Mesodermal cell (in vitro differentiated cells): Measurements from ENCODE around the gene EPAS1.
"Not testable (repeated sequence)": the region's sequence is repeated elsewhere in the genome, so short reads cannot be mapped to it uniquely, and the experiment has no call there.

ENCODE experiments used
- H3K27ac ChIP-seq: 2 replicates; pipeline ENCODE4 v1.7.0; 2013; ENCODE audit warnings: mild to moderate bottlenecking, low read depth, low read length, moderate library complexity; ENCODE audit not compliant: severe bottlenecking
- H3K36me3 ChIP-seq: 2 replicates; pipeline ENCODE4 v1.7.1; 2013; ENCODE audit warnings: mild to moderate bottlenecking, low read length, moderate library complexity; ENCODE audit not compliant: control insufficient read depth, insufficient read depth
- H3K4me1 ChIP-seq: one replicate; pipeline ENCODE4 v1.7.1; 2013; ENCODE audit warnings: mild to moderate bottlenecking, low read length; ENCODE audit not compliant: insufficient read depth, control insufficient read depth, poor library complexity, severe bottlenecking
- H3K4me3 ChIP-seq: 2 replicates; pipeline ENCODE4 v1.7.0; 2013; ENCODE audit warnings: low read length, control low read depth, mild to moderate bottlenecking; ENCODE audit not compliant: insufficient read depth, poor library complexity, severe bottlenecking; ENCODE audit errors: extremely low read depth
- H3K9me3 ChIP-seq: 2 replicates; pipeline ENCODE4 v1.7.1; 2013; ENCODE audit warnings: mild to moderate bottlenecking, low read length, moderate library complexity; ENCODE audit not compliant: control insufficient read depth
- WGBS, 2 experiments: methylation state at CpG; one replicate each; pipeline ENCODE4 v1.1.5; 2013; ENCODE audit warnings: missing lambda C conversion rate in 2 of 2; ENCODE audit not compliant: insufficient coverage in 2 of 2; 5-methylcytosine and 5-hydroxymethylcytosine counted together

Gene EPAS1

DNA sequence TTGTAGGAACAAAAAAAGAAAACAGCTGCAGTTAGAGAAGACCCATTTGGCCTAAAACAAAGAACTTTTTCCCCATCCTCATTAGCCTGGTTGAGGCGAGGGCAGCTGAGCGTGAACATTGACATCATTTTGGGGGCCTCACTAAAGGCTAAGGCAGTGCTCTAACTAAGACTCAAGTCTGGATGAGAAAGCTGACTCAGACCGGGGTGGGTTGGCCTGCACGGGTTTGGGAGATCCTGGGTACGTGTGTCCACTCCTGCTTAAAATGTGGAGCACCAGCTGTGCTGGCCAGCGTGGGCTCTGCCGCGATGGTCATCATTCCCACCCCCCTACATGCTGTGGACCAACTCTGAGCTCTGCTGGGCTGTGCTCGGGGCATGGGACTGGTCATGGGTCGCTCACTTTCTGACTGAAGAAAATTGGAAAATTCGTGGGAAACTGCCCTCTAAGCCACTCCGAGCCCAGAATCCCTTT is 96.2 kb downstream of the EPAS1 start:
- no peak overlapping the region for H3K4me3 ChIP-seq
- no peaks in the 10 kb centered on the region for H3K4me1 ChIP-seq
- no peaks in the 10 kb centered on the region for H3K36me3 ChIP-seq
- WGBS, 2 experiments, result 92 to 95% methylated on average over 8 to 10 of the region's 12 CpGs
- H3K27ac ChIP-seq, result no peak overlapping the region
- H3K9me3 ChIP-seq, result no peaks in the 10 kb centered on the region

DNA sequence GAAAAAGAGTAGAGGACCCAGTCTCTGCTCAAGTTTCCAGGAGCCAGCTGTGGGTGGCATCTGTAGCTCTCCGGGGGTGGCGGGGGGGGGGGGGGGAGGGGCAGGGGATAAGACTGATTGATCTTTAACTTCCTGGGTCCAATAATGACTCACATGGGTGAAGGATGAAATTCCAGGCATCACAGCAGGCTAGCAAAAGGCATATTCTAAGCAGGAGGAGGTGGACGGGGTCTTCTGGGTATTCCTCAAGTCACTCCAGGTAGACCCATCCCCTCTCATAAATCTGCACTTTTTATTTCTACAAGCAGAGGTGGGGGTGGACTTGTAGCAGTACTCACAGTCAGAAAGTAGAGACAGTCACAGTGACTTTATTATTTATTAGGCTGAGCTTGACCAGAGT is 96.7 kb downstream of the EPAS1 start:
- no peak overlapping the region for H3K27ac ChIP-seq
- H3K4me1 ChIP-seq, result no peaks in the 10 kb centered on the region
- no peaks in the 10 kb centered on the region for H3K36me3 ChIP-seq
- WGBS, 2 experiments, result no CpG with 5 or more reads among the region's 3 CpGs
- H3K4me3 ChIP-seq, result no peak overlapping the region
- H3K9me3 ChIP-seq, result no peaks in the 10 kb centered on the region

DNA sequence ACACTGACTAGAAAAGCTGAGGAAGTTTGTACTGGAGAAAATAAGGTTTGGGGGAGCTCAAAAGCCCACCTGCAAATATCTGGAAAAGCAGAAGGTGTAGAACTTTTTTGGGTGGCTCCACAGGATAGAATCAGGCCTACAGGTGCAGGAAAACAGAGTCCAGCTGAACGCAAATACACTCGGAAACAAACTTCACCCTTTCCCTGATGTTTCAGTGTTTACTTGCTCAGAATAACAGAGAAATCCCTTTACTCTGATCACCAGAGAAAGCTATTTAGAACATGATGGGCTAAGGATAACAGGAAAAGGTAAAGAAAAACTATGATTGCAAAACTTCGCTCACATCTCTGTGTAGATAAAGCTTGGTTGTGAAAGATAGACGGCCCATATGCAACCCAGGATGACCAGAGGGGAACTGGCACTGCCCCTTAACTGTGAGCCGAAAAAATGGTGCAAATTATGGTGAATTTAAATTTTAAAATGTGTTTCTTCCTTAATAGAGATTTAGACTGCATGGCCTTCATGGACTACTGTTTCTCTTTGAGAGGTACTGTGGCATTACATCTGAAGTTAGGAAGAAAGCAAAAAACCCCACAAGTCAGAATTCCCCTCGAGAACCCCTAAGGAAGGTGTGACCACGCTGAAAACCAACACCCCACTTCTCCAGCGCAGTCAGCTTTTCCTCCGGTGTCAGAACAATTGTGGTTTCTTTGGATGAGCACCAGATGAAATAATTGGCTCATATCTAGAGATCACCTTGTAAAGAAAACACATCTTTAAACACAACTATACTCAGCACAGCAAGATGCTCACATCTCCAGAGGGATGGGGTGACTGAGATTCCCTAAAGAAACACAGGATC is 97.7 kb downstream of the EPAS1 start:
- Histone ChIP-seq H3K9me3 (no peaks in the 10 kb centered on the region), H3K27ac (no peak overlapping the region), H3K4me1 (no peaks in the 10 kb centered on the region), H3K4me3 (no peak overlapping the region), H3K36me3 (no peaks in the 10 kb centered on the region)
- WGBS, 2 experiments, result 84 to 94% methylated on average over 3 to 4 of the region's 9 CpGs

DNA sequence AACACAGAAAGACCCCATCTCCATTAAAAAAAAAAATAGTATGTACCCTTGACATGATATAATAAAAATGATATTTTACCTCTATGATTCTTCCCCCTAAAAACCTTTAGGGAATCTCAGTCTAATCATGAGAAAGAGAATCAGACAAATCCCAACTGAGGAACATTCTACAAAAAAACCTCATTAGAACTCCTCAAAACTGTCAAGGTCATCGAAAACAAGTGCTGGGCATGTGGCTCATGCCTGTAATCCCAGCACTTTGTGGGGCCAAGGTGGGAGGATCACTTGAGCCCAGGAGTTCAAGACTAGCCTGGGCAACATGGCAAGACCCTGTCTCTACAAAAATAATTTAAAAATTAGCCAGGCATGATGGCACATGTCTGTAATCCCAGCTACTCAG is 98.5 kb downstream of the EPAS1 start:
- 78 to 91% methylated on average over 1 of the region's 1 CpG for WGBS, 2 experiments
- H3K4me3 ChIP-seq, result not testable (repeated sequence)

DNA sequence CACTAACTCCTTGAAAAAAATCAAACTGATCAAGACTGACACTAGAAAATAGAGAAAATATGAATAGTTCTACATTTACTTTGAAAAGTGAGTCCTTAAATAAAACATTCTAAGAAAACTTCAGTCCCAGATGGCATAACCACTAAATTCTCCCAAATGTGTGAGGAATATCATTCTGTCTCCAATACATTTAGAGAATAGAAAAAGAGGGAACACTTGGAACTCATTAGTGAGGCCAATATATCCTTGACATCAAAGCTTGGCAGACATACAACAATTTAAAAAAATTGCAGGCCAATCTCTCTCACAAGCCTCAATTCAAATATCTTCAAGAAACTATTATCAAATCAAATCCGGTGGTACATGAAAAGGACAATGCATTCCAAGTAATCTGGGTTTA is 102.8 kb downstream of the EPAS1 start:
- Histone ChIP-seq H3K36me3 (no peaks in the 10 kb centered on the region), H3K27ac (no peak overlapping the region), H3K9me3 (no peaks in the 10 kb centered on the region), H3K4me1 (no peaks in the 10 kb centered on the region), H3K4me3 (no peak overlapping the region)
- no CpG with 5 or more reads among the region's 1 CpG for WGBS, 2 experiments

More for the DNA sequence above, 98.5 kb downstream of the EPAS1 start:
- H3K9me3 ChIP-seq, H3K36me3 ChIP-seq, H3K4me1 ChIP-seq, H3K27ac ChIP-seq: not testable (repeated sequence)

DNA sequence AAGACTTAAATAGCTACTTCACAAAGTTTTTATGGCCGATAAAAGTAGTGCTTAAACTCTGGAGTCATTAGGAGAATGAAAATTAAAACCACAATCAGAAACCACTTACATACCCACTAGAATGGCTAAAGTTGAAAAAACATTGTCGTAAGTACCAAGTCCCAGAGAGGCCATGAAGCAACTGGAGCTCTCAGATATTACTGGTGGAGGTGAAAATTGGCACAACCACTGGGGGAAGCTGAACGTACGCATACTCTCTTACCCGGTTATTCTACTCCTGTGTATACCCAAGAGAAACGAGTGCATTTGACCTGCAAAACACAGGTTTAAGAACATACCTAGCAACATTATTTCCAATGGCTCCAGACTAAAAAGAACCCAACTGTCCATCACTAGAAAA is 105.7 kb downstream of the EPAS1 start:
- Histone ChIP-seq H3K4me1 (no peaks in the 10 kb centered on the region), H3K27ac (no peak overlapping the region), H3K9me3 (no peaks in the 10 kb centered on the region), H3K4me3 (no peak overlapping the region), H3K36me3 (no peaks in the 10 kb centered on the region)
- 96 to 100% methylated on average over 3 to 4 of the region's 6 CpGs for WGBS, 2 experiments

DNA sequence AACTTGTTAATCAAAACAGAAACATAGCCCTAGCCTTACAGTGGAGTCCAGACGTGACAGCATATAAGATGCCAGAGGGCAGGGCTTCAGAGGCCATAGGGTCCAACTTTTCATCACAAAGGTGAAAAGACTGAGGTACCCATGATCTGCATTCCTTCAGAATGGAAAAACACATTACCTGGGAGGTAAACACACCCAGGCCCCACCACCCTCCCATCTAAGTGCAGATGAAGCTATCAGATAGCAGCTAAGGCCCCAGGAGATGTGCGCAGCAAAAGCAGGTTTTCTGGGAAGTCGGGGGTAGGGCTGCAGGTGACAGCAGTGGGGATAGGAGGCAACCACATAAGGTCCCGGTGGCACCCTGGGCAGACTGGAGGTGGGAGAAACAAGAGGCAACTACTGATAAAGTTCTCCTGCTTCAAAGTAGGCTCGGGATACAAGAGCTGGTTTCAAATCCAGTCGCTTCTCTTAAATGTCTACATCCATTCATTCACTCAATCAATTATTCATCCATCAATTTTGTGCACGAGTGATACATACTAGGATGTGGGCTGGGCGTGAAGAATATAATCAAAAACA is 107.1 kb downstream of the EPAS1 start:
- Histone ChIP-seq H3K36me3 (no peaks in the 10 kb centered on the region), H3K9me3 (no peaks in the 10 kb centered on the region), H3K4me3 (no peak overlapping the region), H3K27ac (no peak overlapping the region), H3K4me1 (no peaks in the 10 kb centered on the region)
- WGBS, 2 experiments, result 92 to 97% methylated on average over 3 to 4 of the region's 8 CpGs

DNA sequence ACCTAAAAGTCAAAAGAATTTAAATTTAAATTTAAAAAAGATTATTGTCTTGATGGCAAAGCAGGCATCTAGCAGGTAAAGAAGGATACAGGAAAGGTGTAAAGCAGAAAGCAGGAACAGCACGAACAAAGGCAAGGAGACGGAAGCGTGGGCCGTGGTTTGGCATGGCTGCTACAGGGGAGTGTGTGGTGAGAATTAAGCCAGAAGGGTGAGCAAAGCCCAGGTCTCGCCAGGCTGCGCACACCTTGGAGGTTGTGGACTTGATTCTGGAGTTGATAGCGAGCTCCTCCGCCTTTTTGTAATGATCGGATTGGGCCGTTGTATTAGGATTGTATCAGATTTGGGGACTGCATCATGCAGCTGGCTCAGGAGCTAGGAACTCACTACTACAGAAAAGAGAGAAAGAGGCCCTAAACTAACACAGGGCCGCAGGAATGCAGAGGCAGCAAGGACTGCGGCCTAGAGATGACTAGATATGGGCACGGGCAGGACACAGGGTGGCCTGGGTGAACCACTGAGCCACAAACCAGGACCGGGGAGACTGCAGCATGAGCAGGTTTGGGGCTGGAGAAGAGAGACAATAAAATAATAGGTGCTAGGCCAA is 110.7 kb downstream of the EPAS1 start:
- Histone ChIP-seq H3K4me3 (no peak overlapping the region), H3K36me3 (no peaks in the 10 kb centered on the region), H3K4me1 (no peaks in the 10 kb centered on the region), H3K27ac (no peak overlapping the region), H3K9me3 (no peaks in the 10 kb centered on the region)
- 90 to 98% methylated on average over 11 to 12 of the region's 14 CpGs for WGBS, 2 experiments

DNA sequence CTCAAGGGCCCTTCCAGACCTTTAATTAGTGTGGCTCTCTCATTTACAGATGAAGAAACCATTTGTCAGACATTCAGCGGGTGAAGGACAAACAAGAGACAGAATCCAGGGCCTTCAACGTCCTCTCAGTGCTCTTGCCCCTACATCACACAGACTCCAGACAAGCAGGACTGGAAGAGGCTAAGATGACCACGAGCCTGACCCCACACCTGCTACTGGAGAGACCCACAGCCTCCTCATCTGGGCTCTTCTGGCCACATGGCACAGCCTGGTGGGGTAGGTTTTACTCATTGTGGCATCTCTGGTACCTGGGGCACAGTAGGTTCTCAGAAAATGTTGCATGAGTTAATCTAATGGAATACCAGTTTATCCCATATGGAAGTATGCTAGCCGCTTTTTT is 112.5 kb downstream of the EPAS1 start:
- Histone ChIP-seq H3K9me3 (no peaks in the 10 kb centered on the region), H3K4me1 (no peaks in the 10 kb centered on the region), H3K27ac (no peak overlapping the region), H3K4me3 (no peak overlapping the region), H3K36me3 (no peaks in the 10 kb centered on the region)
- 86 to 92% methylated on average over 3 of the region's 4 CpGs for WGBS, 2 experiments

DNA sequence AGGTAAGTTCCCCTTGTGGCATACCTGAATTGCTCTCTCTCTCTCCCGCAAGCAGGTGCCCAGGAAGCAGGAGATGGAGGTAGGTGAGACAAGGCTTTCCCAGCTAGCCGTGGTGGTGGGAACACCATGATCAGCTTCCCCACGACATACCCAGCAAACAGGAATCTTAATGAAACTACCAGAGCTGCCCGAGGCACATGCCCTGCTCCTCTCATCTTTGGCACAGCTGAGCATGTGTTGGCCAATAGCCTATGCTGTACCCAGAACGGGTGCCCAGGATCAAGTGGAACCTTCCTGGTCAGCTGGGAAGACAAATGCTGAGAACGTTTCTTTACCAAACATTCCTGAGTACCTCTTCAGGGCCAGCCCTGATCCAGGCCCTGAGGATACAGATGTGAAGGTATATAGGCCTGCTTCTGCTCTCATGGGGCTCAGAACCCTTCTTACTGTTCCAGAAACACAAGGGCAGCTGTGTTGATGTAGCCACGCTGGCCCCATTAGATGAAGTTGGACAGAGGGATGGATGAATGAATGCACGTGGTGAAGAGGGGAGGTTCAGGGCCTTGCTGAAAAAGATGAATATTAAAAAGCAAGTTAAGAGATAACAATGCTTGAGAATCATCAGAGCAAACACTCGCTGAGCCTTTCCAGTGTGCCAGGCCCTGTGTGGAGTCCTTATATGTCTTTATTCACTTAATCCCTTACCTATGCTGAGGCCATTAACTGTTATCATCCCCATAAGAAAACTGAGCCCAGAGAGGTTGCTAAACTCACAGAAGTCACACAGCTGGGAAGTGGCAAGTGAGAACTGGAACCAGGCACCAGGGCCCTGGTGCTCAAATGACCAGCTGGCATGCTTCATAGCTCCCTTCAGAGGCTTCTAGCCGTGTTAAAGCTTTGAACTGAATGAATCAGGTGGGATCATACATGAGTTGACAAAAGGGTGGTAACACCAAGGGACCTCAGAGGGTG is 113.4 kb downstream of the EPAS1 start:
- H3K4me1 ChIP-seq, result no peaks in the 10 kb centered on the region
- no peaks in the 10 kb centered on the region for H3K36me3 ChIP-seq
- H3K27ac ChIP-seq, result no peak overlapping the region
- no peak overlapping the region for H3K4me3 ChIP-seq
- no peaks in the 10 kb centered on the region for H3K9me3 ChIP-seq
- 88 to 90% methylated on average over 6 to 9 of the region's 10 CpGs for WGBS, 2 experiments
